Uterus (tissue), 2 donors: ENCODE results near the gene RTEL1.

Experiments used
- CTCF ChIP-seq, 4 experiments: fragments of 200-600 bp in 2 of 4; fragments of 450-650 bp in 2 of 4; sonication (generic) in 2 of 4; IDR thresholded peaks; one replicate each; pipeline ENCODE4 v1.5.1; 2016 to 2019; ENCODE audit warnings: antibody characterized with exemption in 4 of 4, mild to moderate bottlenecking in 2 of 4, moderate library complexity in 1 of 4
- POLR2A ChIP-seq, 2 donors: fragments of 450-650 bp; IDR thresholded peaks; one replicate each; pipeline ENCODE4 v1.6.1; 2016; ENCODE audit warnings: antibody characterized with exemption in 2 of 2, mild to moderate bottlenecking in 1 of 2, moderate library complexity in 1 of 2

DNA sequence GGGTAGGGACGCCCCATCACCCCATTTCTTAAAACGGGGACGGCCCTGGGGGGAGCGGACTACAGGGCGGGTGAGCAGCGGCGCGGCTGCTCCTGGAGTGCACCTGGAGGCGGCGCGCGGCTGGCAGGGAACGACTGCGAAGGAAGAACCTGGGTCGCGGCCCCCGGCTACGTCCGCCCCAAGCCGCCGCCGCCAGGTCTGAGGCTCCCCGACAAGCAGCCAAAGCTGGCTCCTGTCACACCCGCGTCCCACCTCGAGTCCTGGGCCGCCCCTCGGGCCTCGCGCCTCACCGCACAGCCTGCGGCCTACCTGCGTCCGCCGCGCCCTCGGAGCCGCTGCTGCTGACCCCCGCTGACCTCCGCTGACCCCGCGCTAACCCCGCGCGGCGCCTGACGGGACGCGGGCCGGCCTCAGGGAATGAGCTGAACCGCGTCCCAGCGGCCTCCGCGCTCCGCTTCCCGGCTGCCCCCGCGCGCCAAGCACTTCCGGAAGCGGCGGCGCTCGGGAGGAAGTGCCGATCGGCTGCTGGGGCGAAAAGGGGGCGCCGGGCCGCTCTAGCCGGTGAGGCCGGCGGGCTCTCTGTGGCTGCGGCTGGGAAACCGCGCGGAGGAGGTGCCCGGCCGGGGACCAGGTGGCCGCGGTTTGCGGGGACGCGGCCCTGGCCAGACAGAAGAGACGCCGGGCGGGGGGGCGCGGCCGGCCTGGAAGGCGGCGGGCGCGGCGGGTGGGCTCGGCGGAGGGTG, 49.6 kb downstream of the RTEL1 start, which contains the start of the genes ARFRP1 and ZGPAT:
- peak in 1 of 4 experiments; percentile 43 for TF ChIP-seq CTCF (IDR thresholded peaks at IDR 0.05)
- peak; percentile 25 to 66 for TF ChIP-seq POLR2A (IDR thresholded peaks at IDR 0.05)
